ENCODE results near the gene MAPK11.

MAPK11 gene

GRCh38 chr22:50221410-50222300, 48.5 kb downstream of the MAPK11 start:
- no peak for DNase-seq

- DNase-seq: no peak
Observed at GRCh38 chr22:50220603-50221409, 49.4 kb downstream of the MAPK11 start.

GRCh38 chr22:50219800-50220602, 50.2 kb downstream of the MAPK11 start:
- no peak for DNase-seq

- peak in 1 of 2 experiments; percentile 31 for DNase-seq
Observed at GRCh38 chr22:50218996-50219727, 51.0 kb downstream of the MAPK11 start.

GRCh38 chr22:50218153-50218995, 51.8 kb downstream of the MAPK11 start:
- DNase-seq: no peak

- DNase-seq: no peak
Observed at GRCh38 chr22:50217543-50218152, 52.5 kb downstream of the MAPK11 start.

- DNase-seq: no peak
Observed at GRCh38 chr22:50216684-50217520, 53.3 kb downstream of the MAPK11 start.

- DNase-seq: no peak
Observed at GRCh38 chr22:50216055-50216683, 54.0 kb downstream of the MAPK11 start.

GRCh38 chr22:50215297-50216054, 54.7 kb downstream of the MAPK11 start:
- DNase-seq: no peak

Data from NCI-H1930 (cell line).